Cerebellar nuclear complex (tissue), 1 donor: Measurements from ENCODE around the gene CKB.

ENCODE experiments used
- DNase-seq, 2 experiments: peaks; one replicate each; lab custom pipeline; 2025; lab: John Stamatoyannopoulos, UW

CKB gene

GRCh38 chr14:103488071-103488470 lies 34.6 kb downstream of the CKB start:
- DNase-seq = no peak

GRCh38 chr14:103485504-103485903 lies 37.1 kb downstream of the CKB start:
- DNase-seq = no peak

DNA sequence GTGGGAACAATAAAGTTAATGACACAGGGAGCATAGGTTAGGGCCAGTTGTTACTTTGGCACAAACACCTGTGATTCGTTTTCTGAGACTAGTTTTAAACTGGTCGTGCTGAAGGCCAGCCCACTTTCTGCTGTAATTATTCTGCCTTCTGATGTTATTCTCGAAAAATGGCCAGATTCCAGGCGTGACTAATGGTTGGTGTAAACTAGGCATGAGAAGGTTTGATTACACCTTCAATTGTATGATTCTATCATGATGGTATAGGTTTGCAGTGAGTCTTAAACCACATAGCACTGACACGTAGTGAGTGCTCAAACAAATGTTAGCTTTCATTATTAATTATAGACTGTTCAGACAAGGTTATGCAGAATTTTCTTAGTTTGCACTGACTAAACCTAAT lies 39.0 kb downstream of the CKB start:
- no peak for DNase-seq

GRCh38 chr14:103480595-103480994 lies 42.0 kb downstream of the CKB start:
- no peak for DNase-seq

DNA sequence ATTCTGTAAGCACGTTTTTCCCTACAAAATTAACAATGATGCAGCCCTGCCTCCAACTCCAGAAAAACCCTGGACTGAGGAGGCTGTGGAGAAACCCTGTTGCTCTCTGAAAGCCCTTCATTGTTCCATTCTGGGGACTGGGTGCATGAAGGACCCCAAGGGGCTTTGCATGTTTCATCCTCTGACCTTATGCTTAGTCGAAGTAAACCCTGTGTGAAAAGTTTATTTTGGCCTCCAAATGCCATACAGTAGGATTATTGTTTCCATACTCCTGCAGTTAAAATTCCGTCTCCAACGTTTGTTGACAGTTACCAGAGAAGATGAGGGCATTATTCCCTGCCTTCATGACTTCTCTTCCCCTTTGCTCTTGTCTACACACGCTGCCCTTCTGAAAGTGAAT lies 46.0 kb downstream of the CKB start:
- no peak for DNase-seq

GRCh38 chr14:103476065-103476464 lies 46.6 kb downstream of the CKB start:
- no peak for DNase-seq

DNA sequence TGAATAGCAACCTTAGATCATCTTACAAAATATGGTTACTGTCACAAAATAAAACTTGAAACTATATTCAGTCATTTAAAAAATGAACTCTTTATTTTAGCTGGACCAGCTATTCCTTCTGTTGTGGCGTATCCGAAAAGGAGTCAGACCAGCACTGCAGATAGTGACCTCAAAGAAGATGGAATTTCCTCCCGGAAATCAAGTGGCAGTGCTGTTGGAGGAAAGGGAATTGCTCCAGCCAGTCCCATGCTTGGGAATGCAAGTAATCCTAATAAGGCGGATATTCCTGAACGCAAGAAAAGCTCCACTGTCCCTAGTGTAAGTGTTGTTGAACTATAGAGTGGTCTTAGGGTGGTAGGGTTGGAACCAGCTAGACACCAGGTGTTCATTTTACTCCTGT lies 47.7 kb downstream of the CKB start:
- DNase-seq = no peak

DNA sequence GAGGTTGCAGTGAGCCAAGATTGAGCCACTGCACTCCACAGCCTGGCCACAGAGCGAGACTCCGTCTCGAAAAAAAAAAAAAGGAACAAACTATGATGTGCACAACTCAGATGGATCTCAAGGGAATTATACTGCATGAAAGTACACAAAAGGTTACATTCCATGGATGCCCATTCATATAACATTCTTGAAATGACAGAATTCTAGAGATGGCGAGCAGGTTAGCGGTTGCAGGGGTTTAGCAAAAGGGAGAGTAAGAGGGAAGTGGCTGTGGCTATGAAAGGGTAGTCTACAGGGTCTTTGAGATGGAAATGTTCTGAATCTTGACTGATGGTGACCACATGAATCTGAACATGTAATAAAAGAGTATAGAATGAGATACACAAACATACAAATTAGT lies 49.7 kb downstream of the CKB start:
- DNase-seq = no peak
